Measurements from ENCODE around the gene ZMYND8.

DNA sequence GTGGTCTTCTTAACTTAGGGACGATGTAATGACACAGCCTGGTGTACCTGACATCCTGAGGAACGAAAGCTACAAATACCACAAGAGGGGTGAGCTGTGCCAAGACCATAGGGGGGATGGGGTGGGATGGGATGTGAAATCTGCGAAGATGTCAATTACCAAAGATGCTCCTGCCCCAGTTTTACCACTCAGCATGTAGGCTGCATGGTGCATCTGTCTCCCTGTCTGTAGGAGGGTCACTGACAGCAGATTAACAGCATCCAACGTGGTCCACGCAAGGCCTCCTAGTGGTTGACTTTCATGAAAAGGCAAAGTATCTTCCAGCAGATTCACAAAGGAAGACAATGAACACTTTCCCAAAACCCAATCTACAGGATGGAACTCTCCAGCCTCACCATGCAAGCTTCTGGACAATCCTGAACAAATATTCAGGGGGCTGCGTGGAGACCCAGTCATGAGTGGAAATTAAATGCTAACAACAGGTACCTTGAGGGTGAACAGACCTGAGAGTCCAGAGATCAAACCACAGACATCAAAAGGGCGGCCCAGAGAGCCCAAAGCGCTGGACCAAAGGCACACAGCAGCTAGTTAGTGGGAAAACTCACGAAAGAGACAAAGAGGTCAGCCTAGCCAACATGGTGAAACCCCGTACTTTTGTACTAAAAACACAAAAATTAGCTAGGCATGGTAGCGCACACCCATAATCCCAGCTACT is 44.4 kb downstream of the ZMYND8 start:
- TF ChIP-seq GATA2 (IDR thresholded peaks at IDR 0.05; ENCODE audit: low read depth, low read length) (no peak), GATA3 (IDR thresholded peaks at IDR 0.05; ENCODE audit: low read depth, low read length) (no peak)

Data from SH-SY5Y (cell line).